ENCODE measurements around the gene CPLANE1.

CPLANE1 gene

DNA sequence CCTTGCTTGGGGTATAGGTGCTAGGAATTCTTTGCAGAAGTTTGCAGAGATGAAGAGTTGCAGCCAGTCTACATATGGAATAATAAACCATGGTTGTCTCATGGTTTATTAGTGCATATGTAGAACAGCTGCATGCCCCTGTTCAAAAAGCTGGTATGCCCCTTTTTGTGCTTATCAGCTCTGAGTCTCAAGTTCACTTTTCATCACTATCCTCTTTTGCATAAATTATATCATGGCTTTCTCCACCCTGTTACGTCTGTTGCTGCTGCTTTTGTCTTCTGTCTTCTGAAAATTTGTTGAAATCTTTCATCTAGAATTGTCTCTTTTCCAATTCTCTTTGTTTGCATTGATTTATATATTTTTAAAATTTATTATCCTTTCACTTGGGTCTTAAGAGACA lies 172.0 kb downstream of the CPLANE1 start:
- TF ChIP-seq GLIS3 (CRISPR knock-in tag; IDR thresholded peaks at IDR 0.05): no peak
- no peak for TF ChIP-seq ZNF8 (CRISPR knock-in tag; IDR thresholded peaks at IDR 0.05)
- TF ChIP-seq, protein P1, sequence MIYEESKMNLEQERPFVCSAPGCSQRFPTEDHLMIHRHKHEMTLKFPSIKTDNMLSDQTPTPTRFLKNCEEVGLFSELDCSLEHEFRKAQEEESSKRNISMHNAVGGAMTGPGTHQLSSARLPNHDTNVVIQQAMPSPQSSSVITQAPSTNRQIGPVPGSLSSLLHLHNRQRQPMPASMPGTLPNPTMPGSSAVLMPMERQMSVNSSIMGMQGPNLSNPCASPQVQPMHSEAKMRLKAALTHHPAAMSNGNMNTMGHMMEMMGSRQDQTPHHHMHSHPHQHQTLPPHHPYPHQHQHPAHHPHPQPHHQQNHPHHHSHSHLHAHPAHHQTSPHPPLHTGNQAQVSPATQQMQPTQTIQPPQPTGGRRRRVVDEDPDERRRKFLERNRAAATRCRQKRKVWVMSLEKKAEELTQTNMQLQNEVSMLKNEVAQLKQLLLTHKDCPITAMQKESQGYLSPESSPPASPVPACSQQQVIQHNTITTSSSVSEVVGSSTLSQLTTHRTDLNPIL (CRISPR knock-in tag; IDR thresholded peaks at IDR 0.05; ENCODE audit: low read depth): no peak
- TF ChIP-seq ZNF565 (CRISPR knock-in tag; conservative IDR thresholded peaks at IDR 0.05; ENCODE audit: low read depth): no peak
- TF ChIP-seq ISL1 (CRISPR knock-in tag; IDR thresholded peaks at IDR 0.05): no peak
- ATAC-seq: no peak

DNA sequence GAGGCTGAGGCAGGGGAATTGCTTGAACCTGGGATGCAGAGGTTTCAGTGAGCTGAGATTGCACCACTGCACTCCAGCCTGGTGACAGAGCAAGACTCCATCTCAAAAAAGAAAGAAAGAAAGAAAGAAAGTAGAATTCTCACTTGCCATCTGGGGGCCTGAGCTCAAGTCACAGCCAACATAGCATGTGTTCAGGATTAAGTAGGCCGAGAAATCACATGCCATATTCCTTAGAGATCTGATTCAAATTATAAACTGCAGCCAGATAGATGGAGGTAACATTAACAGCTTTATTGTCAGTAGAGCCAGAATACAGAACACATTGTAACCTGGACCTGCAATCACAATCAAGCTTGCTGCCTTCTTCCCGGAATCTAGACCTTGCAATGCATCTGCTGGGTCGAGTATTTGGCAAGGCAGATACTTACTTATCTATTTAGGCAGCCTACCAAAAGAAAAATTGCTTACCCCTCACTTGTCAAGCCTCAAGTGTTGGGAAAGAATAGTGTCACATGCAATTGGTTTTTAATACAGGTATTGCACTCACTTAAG lies 173.7 kb downstream of the CPLANE1 start:
- ATAC-seq: no peak
- TF ChIP-seq, protein P2, sequence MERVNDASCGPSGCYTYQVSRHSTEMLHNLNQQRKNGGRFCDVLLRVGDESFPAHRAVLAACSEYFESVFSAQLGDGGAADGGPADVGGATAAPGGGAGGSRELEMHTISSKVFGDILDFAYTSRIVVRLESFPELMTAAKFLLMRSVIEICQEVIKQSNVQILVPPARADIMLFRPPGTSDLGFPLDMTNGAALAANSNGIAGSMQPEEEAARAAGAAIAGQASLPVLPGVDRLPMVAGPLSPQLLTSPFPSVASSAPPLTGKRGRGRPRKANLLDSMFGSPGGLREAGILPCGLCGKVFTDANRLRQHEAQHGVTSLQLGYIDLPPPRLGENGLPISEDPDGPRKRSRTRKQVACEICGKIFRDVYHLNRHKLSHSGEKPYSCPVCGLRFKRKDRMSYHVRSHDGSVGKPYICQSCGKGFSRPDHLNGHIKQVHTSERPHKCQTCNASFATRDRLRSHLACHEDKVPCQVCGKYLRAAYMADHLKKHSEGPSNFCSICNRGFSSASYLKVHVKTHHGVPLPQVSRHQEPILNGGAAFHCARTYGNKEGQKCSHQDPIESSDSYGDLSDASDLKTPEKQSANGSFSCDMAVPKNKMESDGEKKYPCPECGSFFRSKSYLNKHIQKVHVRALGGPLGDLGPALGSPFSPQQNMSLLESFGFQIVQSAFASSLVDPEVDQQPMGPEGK (CRISPR knock-in tag; IDR thresholded peaks at IDR 0.05; ENCODE audit: borderline replicate concordance): no peak
- TF ChIP-seq RARB (CRISPR knock-in tag; IDR thresholded peaks at IDR 0.05) (no peak), ISL1 (CRISPR knock-in tag; IDR thresholded peaks at IDR 0.05) (no peak), CSDC2 (CRISPR knock-in tag; IDR thresholded peaks at IDR 0.05) (no peak), OSR1 (CRISPR knock-in tag; IDR thresholded peaks at IDR 0.05) (no peak), ESRRG (CRISPR knock-in tag; IDR thresholded peaks at IDR 0.05) (no peak), BACH2 (CRISPR knock-in tag; IDR thresholded peaks at IDR 0.05; ENCODE audit: borderline replicate concordance) (no peak), PPARA (CRISPR knock-in tag; IDR thresholded peaks at IDR 0.05; ENCODE audit: borderline replicate concordance) (no peak), TCF4 (CRISPR knock-in tag; IDR thresholded peaks at IDR 0.05; ENCODE audit: borderline replicate concordance) (no peak), ZFP3 (CRISPR knock-in tag; IDR thresholded peaks at IDR 0.05) (no peak), SNAI2 (CRISPR knock-in tag; IDR thresholded peaks at IDR 0.05) (no peak), ZNF70 (CRISPR knock-in tag; IDR thresholded peaks at IDR 0.05) (no peak), ZNF8 (CRISPR knock-in tag; IDR thresholded peaks at IDR 0.05) (no peak), ARNTL (CRISPR knock-in tag; IDR thresholded peaks at IDR 0.05; ENCODE audit: borderline replicate concordance, low read depth) (no peak)
- TF ChIP-seq, protein P1 (CRISPR knock-in tag; IDR thresholded peaks at IDR 0.05; ENCODE audit: low read depth): no peak
- TF ChIP-seq, protein P3, sequence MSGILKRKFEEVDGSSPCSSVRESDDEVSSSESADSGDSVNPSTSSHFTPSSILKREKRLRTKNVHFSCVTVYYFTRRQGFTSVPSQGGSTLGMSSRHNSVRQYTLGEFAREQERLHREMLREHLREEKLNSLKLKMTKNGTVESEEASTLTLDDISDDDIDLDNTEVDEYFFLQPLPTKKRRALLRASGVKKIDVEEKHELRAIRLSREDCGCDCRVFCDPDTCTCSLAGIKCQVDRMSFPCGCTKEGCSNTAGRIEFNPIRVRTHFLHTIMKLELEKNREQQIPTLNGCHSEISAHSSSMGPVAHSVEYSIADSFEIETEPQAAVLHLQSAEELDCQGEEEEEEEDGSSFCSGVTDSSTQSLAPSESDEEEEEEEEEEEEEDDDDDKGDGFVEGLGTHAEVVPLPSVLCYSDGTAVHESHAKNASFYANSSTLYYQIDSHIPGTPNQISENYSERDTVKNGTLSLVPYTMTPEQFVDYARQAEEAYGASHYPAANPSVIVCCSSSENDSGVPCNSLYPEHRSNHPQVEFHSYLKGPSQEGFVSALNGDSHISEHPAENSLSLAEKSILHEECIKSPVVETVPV (CRISPR knock-in tag; IDR thresholded peaks at IDR 0.05): no peak

DNA sequence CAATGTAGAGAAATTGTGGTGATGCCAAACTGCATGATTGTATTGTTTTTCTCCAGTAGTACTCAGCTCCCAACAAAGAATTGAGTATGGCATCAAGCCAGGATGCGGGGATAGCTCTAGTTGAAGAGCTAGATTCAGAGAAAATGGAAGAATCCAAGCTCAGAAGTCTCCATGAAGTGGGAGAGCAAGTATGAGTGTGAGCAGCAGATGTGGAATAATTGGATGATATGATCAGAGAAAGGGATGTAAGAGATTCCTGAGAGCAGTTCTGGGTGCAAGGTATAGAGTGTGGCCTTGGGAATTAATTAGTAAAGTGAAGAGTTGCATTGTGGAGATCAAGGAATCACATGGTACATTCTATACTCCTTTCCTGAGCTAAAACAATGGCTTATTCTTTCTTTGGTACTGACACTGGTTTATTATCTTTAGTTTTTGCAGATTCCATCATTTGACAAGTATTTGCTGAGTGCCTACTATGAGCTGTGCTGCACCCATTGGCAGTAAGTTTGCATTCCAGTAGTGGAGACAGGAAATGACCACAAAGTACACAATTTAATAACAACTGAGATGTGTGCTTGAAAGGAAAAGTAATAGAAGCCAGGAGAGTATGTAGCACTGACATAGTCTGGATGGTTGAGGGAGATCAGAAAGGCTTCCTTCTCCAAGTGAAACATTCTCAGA lies 177.1 kb downstream of the CPLANE1 start:
- peak; percentile 53 for ATAC-seq
- TF ChIP-seq, protein P4, sequence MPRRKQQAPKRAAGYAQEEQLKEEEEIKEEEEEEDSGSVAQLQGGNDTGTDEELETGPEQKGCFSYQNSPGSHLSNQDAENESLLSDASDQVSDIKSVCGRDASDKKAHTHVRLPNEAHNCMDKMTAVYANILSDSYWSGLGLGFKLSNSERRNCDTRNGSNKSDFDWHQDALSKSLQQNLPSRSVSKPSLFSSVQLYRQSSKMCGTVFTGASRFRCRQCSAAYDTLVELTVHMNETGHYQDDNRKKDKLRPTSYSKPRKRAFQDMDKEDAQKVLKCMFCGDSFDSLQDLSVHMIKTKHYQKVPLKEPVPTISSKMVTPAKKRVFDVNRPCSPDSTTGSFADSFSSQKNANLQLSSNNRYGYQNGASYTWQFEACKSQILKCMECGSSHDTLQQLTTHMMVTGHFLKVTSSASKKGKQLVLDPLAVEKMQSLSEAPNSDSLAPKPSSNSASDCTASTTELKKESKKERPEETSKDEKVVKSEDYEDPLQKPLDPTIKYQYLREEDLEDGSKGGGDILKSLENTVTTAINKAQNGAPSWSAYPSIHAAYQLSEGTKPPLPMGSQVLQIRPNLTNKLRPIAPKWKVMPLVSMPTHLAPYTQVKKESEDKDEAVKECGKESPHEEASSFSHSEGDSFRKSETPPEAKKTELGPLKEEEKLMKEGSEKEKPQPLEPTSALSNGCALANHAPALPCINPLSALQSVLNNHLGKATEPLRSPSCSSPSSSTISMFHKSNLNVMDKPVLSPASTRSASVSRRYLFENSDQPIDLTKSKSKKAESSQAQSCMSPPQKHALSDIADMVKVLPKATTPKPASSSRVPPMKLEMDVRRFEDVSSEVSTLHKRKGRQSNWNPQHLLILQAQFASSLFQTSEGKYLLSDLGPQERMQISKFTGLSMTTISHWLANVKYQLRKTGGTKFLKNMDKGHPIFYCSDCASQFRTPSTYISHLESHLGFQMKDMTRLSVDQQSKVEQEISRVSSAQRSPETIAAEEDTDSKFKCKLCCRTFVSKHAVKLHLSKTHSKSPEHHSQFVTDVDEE (CRISPR knock-in tag; IDR thresholded peaks at IDR 0.05): no peak
- TF ChIP-seq ZNF565 (CRISPR knock-in tag; conservative IDR thresholded peaks at IDR 0.05; ENCODE audit: low read depth) (no peak), ZFP30 (CRISPR knock-in tag; IDR thresholded peaks at IDR 0.05) (no peak), ZNF70 (CRISPR knock-in tag; IDR thresholded peaks at IDR 0.05) (no peak), RARB (CRISPR knock-in tag; IDR thresholded peaks at IDR 0.05) (no peak), TCF4 (CRISPR knock-in tag; IDR thresholded peaks at IDR 0.05; ENCODE audit: borderline replicate concordance) (no peak), BACH2 (CRISPR knock-in tag; IDR thresholded peaks at IDR 0.05; ENCODE audit: borderline replicate concordance) (no peak), CSDC2 (CRISPR knock-in tag; IDR thresholded peaks at IDR 0.05) (no peak), GLIS3 (CRISPR knock-in tag; IDR thresholded peaks at IDR 0.05) (no peak), PPARA (CRISPR knock-in tag; IDR thresholded peaks at IDR 0.05; ENCODE audit: borderline replicate concordance) (no peak), ISL1 (CRISPR knock-in tag; IDR thresholded peaks at IDR 0.05) (no peak), ZC3H10 (CRISPR knock-in tag; IDR thresholded peaks at IDR 0.05) (no peak), TOX (CRISPR knock-in tag; IDR thresholded peaks at IDR 0.05; ENCODE audit: borderline replicate concordance) (no peak), ESRRG (CRISPR knock-in tag; IDR thresholded peaks at IDR 0.05) (no peak)
- TF ChIP-seq, protein P1 (CRISPR knock-in tag; IDR thresholded peaks at IDR 0.05; ENCODE audit: low read depth): no peak
- TF ChIP-seq, protein P3 (CRISPR knock-in tag; IDR thresholded peaks at IDR 0.05): no peak

Measured in SK-N-SH treated with all-trans-retinoic acid at 6 μM for 48 hours (cell line).